ENCODE data around the gene TLCD1.
A peak's percentile ranks its signal among the peaks of the same experiment; 100 is the strongest.

The TLCD1 gene

GRCh38 chr17:28712705-28713415 lies 13.2 kb downstream of the TLCD1 start:
- DNase-seq (ENCODE audit: low spot score), result no peak

GRCh38 chr17:28712032-28712704 lies 13.9 kb downstream of the TLCD1 start:
- DNase-seq (ENCODE audit: low spot score), result no peak

- DNase-seq (ENCODE audit: low spot score), result no peak
Observed at GRCh38 chr17:28711723-28712031, 14.4 kb downstream of the TLCD1 start, which contains the start of gene PROCA1. Gene PROCA1 (minus strand): TSS chr17:28711888. CDS start chr17:28711660, 228 bp downstream.

- DNase-seq (ENCODE audit: low spot score), result peak; percentile 89
Observed at GRCh38 chr17:28710861-28711722, 14.9 kb downstream of the TLCD1 start.

GRCh38 chr17:28707339-28707720 lies 18.7 kb downstream of the TLCD1 start:
- DNase-seq (ENCODE audit: low spot score), result no peak

GRCh38 chr17:28706471-28707338 lies 19.3 kb downstream of the TLCD1 start:
- DNase-seq (ENCODE audit: low spot score), result no peak

- DNase-seq (ENCODE audit: low spot score), result no peak
Observed at GRCh38 chr17:28705728-28706334, 20.2 kb downstream of the TLCD1 start.

GRCh38 chr17:28705074-28705659 lies 20.9 kb downstream of the TLCD1 start:
- no peak for DNase-seq (ENCODE audit: low spot score)

- no peak for DNase-seq (ENCODE audit: low spot score)
Observed at GRCh38 chr17:28704219-28704858, 21.7 kb downstream of the TLCD1 start.

GRCh38 chr17:28703552-28704218 lies 22.3 kb downstream of the TLCD1 start:
- no peak for DNase-seq (ENCODE audit: low spot score)

- DNase-seq (ENCODE audit: low spot score), result no peak
Observed at GRCh38 chr17:28702752-28703150, 23.3 kb downstream of the TLCD1 start.

GRCh38 chr17:28702026-28702751 lies 23.8 kb downstream of the TLCD1 start:
- no peak for DNase-seq (ENCODE audit: low spot score)

- DNase-seq (ENCODE audit: low spot score), result no peak
Observed at GRCh38 chr17:28700830-28701492, 25.1 kb downstream of the TLCD1 start.

- no peak for DNase-seq (ENCODE audit: low spot score)
Observed at GRCh38 chr17:28700278-28700677, 25.8 kb downstream of the TLCD1 start.

- no peak for DNase-seq (ENCODE audit: low spot score)
Observed at GRCh38 chr17:28698253-28698941, 27.6 kb downstream of the TLCD1 start.

GRCh38 chr17:28693869-28694268 lies 32.2 kb downstream of the TLCD1 start:
- DNase-seq (ENCODE audit: low spot score), result peak; percentile 35

GRCh38 chr17:28689011-28689410 lies 37.0 kb downstream of the TLCD1 start:
- no peak for DNase-seq (ENCODE audit: low spot score)

GRCh38 chr17:28688481-28688880 lies 37.6 kb downstream of the TLCD1 start:
- no peak for DNase-seq (ENCODE audit: low spot score)

Measured in COLO829 (cell line).